GM19351 (cell line): ENCODE data around the gene MAST1.
A peak's percentile ranks its signal among the peaks of the same experiment; 100 is the strongest.
"Not testable (repeated sequence)": the region's sequence is repeated elsewhere in the genome, so short reads cannot be mapped to it uniquely, and the experiment has no call there.

Source experiments
- ATAC-seq: cut with Tn5 transposase; IDR thresholded peaks from one replicate; pipeline ENCODE4 v1.9.1; 2021; ENCODE audit warnings: mild to moderate bottlenecking, moderate library complexity; ENCODE audit not compliant: unreplicated experiment

Gene MAST1

GRCh38 chr19:12888006-12888603 lies 49.8 kb downstream of the MAST1 start:
- no peak for ATAC-seq

GRCh38 chr19:12890299-12890786 lies 52.0 kb downstream of the MAST1 start:
- ATAC-seq = not testable (repeated sequence)

- peak; percentile 95 for ATAC-seq
These were observed 52.7 kb downstream of the MAST1 start, which contains the start of gene GCDH for GRCh38 chr19:12890787-12891552. Gene GCDH (plus strand): TSS chr19:12891160. CDS start chr19:12891305, 145 bp downstream.

GRCh38 chr19:12891553-12892021 lies 53.3 kb downstream of the MAST1 start:
- no peak for ATAC-seq

GRCh38 chr19:12893582-12893981 lies 55.3 kb downstream of the MAST1 start:
- no peak for ATAC-seq

GRCh38 chr19:12896460-12896859 lies 58.1 kb downstream of the MAST1 start:
- no peak for ATAC-seq

- peak; percentile 69 for ATAC-seq
These were observed 61.7 kb downstream of the MAST1 start for GRCh38 chr19:12899891-12900518.

GRCh38 chr19:12907166-12907565 lies 68.9 kb downstream of the MAST1 start:
- no peak for ATAC-seq

GRCh38 chr19:12912571-12912970 lies 74.3 kb downstream of the MAST1 start:
- no peak for ATAC-seq

GRCh38 chr19:12913011-12913561 lies 74.8 kb downstream of the MAST1 start:
- ATAC-seq = no peak

- no peak for ATAC-seq
These were observed 75.8 kb downstream of the MAST1 start for GRCh38 chr19:12913851-12914690.

- not testable (repeated sequence) for ATAC-seq
These were observed 77.5 kb downstream of the MAST1 start for GRCh38 chr19:12915860-12916259.

- ATAC-seq = no peak
These were observed 79.9 kb downstream of the MAST1 start for GRCh38 chr19:12918253-12918652.

GRCh38 chr19:12921047-12921446 lies 82.7 kb downstream of the MAST1 start:
- ATAC-seq = no peak

- ATAC-seq = no peak
These were observed 84.6 kb downstream of the MAST1 start for GRCh38 chr19:12922959-12923358.
